Measurements from ENCODE around the gene IFT43. TPM values are rescaled to one million over a fixed set of nuclear protein-coding genes. Genes with fewer than 3 reads are reported as not detected.

IFT43 gene
- total RNA-seq, 1 donor from 2014 or later, result 36.9 TPM

GRCh38 chr14:76057914-76058313 is 72.4 kb downstream of the IFT43 start:
- no peaks in the 10 kb centered on the region for H3K9me3 Mint-ChIP-seq
- H3K27ac Mint-ChIP-seq, result no peak overlapping the region
- peaks cover 31% of the 10 kb centered on the region for H3K36me3 Mint-ChIP-seq
- no peaks in the 10 kb centered on the region for H3K27me3 Mint-ChIP-seq
- no peak for TF ChIP-seq CTCF (conservative IDR thresholded peaks at IDR 0.05)
- H3K4me1 Mint-ChIP-seq (ENCODE audit: unreplicated experiment), result peaks cover 4% of the 10 kb centered on the region
- no peak for DNase-seq (ENCODE audit: extremely low spot score, unreplicated experiment)
- H3K4me3 Mint-ChIP-seq, result no peak overlapping the region

GRCh38 chr14:76063327-76063726 is 77.8 kb downstream of the IFT43 start:
- H3K9me3 Mint-ChIP-seq, result peaks cover 7% of the 10 kb centered on the region
- TF ChIP-seq CTCF (conservative IDR thresholded peaks at IDR 0.05), result no peak
- H3K27ac Mint-ChIP-seq, result no peak overlapping the region
- peaks cover 71% of the 10 kb centered on the region for H3K36me3 Mint-ChIP-seq
- no peaks in the 10 kb centered on the region for H3K27me3 Mint-ChIP-seq
- H3K4me1 Mint-ChIP-seq (ENCODE audit: unreplicated experiment), result no peaks in the 10 kb centered on the region
- DNase-seq (ENCODE audit: extremely low spot score, unreplicated experiment), result no peak
- H3K4me3 Mint-ChIP-seq, result no peak overlapping the region

- Mint-ChIP-seq H3K36me3 (peaks cover 59% of the 10 kb centered on the region), H3K27ac (no peak overlapping the region), H3K27me3 (no peaks in the 10 kb centered on the region), H3K4me1 (ENCODE audit: unreplicated experiment) (no peaks in the 10 kb centered on the region), H3K4me3 (no peak overlapping the region), H3K9me3 (peaks cover 7% of the 10 kb centered on the region)
- no peak for DNase-seq (ENCODE audit: extremely low spot score, unreplicated experiment)
- no peak for TF ChIP-seq CTCF (conservative IDR thresholded peaks at IDR 0.05)
These were observed 80.0 kb downstream of the IFT43 start for GRCh38 chr14:76065519-76065918.

GRCh38 chr14:76067536-76067935 is 82.0 kb downstream of the IFT43 start:
- H3K36me3 Mint-ChIP-seq, result peaks cover 51% of the 10 kb centered on the region
- no peak overlapping the region for H3K4me3 Mint-ChIP-seq
- H3K27me3 Mint-ChIP-seq, result no peaks in the 10 kb centered on the region
- peaks cover 7% of the 10 kb centered on the region for H3K9me3 Mint-ChIP-seq
- TF ChIP-seq CTCF (conservative IDR thresholded peaks at IDR 0.05), result no peak
- no peak for DNase-seq (ENCODE audit: extremely low spot score, unreplicated experiment)
- H3K27ac Mint-ChIP-seq, result no peak overlapping the region
- no peaks in the 10 kb centered on the region for H3K4me1 Mint-ChIP-seq (ENCODE audit: unreplicated experiment)

- H3K27me3 Mint-ChIP-seq, result no peaks in the 10 kb centered on the region
- no peak for DNase-seq (ENCODE audit: extremely low spot score, unreplicated experiment)
- no peak for TF ChIP-seq CTCF (conservative IDR thresholded peaks at IDR 0.05)
- no peaks in the 10 kb centered on the region for H3K9me3 Mint-ChIP-seq
- H3K36me3 Mint-ChIP-seq, result peaks cover 12% of the 10 kb centered on the region
- peaks cover 22% of the 10 kb centered on the region for H3K4me1 Mint-ChIP-seq (ENCODE audit: unreplicated experiment)
- H3K27ac Mint-ChIP-seq, result no peak overlapping the region
- H3K4me3 Mint-ChIP-seq, result no peak overlapping the region
These were observed 88.2 kb downstream of the IFT43 start for GRCh38 chr14:76073717-76074116.

GRCh38 chr14:76077340-76077739 is 91.8 kb downstream of the IFT43 start:
- Mint-ChIP-seq H3K27me3 (no peaks in the 10 kb centered on the region), H3K4me1 (ENCODE audit: unreplicated experiment) (peaks cover 22% of the 10 kb centered on the region), H3K9me3 (no peaks in the 10 kb centered on the region), H3K4me3 (no peak overlapping the region), H3K27ac (no peak overlapping the region), H3K36me3 (peaks cover 9% of the 10 kb centered on the region)
- TF ChIP-seq CTCF (conservative IDR thresholded peaks at IDR 0.05), result no peak
- DNase-seq (ENCODE audit: extremely low spot score, unreplicated experiment), result no peak

Data from type B pancreatic cell (in vitro differentiated cells).